Mesenchymal stem cell (in vitro differentiated cells and primary cell): ENCODE results near the gene XPR1.
A peak's percentile ranks its signal among the peaks of the same experiment; 100 is the strongest.

Source experiments
- DNase-seq: peaks from one replicate; pipeline ENCODE4 v3.0.0-alpha.2; 2013
- H2AFZ ChIP-seq: one replicate; pipeline ENCODE4 v1.6.1; 2013; ENCODE audit warnings: low read depth, mild to moderate bottlenecking, control low read depth, inconsistent platforms, low read length, moderate library complexity
- H2AK5ac ChIP-seq: 2 replicates; pipeline ENCODE4 v1.6.1; 2013; ENCODE audit warnings: low read length, moderate library complexity, mild to moderate bottlenecking, inconsistent platforms; ENCODE audit not compliant: severe bottlenecking
- H2BK120ac ChIP-seq: one replicate; pipeline ENCODE4 v1.6.1; 2013; ENCODE audit warnings: low read depth, mild to moderate bottlenecking, inconsistent platforms, low read length, moderate library complexity
- H2BK12ac ChIP-seq, 2 experiments: one replicate each; pipeline ENCODE4 v1.6.1; 2013; ENCODE audit warnings: inconsistent platforms in 2 of 2, low read length in 2 of 2, mild to moderate bottlenecking in 2 of 2, moderate library complexity in 2 of 2, control low read depth in 1 of 2
- H2BK15ac ChIP-seq: one replicate; pipeline ENCODE4 v1.6.1; 2013; ENCODE audit warnings: mild to moderate bottlenecking, low read depth, inconsistent platforms; ENCODE audit not compliant: poor library complexity, severe bottlenecking
- H2BK5ac ChIP-seq: 2 replicates; pipeline ENCODE4 v1.6.1; 2013; ENCODE audit warnings: low read depth, mild to moderate bottlenecking, low read length, control low read depth, inconsistent platforms; ENCODE audit not compliant: poor library complexity, severe bottlenecking
- H3K14ac ChIP-seq, 2 experiments: one replicate each; pipeline ENCODE4 v1.6.1; 2013; ENCODE audit warnings: inconsistent platforms in 2 of 2, low read length in 2 of 2, control low read depth in 1 of 2, mild to moderate bottlenecking in 1 of 2, moderate library complexity in 1 of 2
- H3K18ac ChIP-seq, 2 experiments: one replicate each; pipeline ENCODE4 v1.6.1; 2013; ENCODE audit warnings: inconsistent platforms in 2 of 2, low read length in 2 of 2, control low read depth in 1 of 2, low read depth in 1 of 2, mild to moderate bottlenecking in 1 of 2
- H3K23ac ChIP-seq, 2 experiments: one replicate each; pipeline ENCODE4 v1.6.1; 2013; ENCODE audit warnings: inconsistent platforms in 2 of 2, low read length in 2 of 2, mild to moderate bottlenecking in 2 of 2, moderate library complexity in 2 of 2, control low read depth in 1 of 2
- H3K27ac ChIP-seq: 2 replicates; pipeline ENCODE4 v1.5.1; 2013; ENCODE audit warnings: mild to moderate bottlenecking, moderate library complexity, low read length, control low read depth, inconsistent platforms; ENCODE audit not compliant: poor library complexity, severe bottlenecking
- H3K27me3 ChIP-seq, 2 experiments: 2 replicates each; pipeline versions ENCODE4 v1.6.1 to v1.7.0; 2013; ENCODE audit warnings: low read length in 2 of 2, mild to moderate bottlenecking in 2 of 2, moderate library complexity in 2 of 2, control low read depth in 1 of 2, inconsistent platforms in 1 of 2; ENCODE audit not compliant: control insufficient read depth in 1 of 2, insufficient read depth in 1 of 2
- H3K36me3 ChIP-seq, 2 experiments: 2 replicates each; pipeline versions ENCODE4 v1.6.1 to v1.7.0; 2013; ENCODE audit warnings: low read length in 2 of 2, control low read depth in 1 of 2, inconsistent platforms in 1 of 2, low read depth in 1 of 2, mild to moderate bottlenecking in 1 of 2; ENCODE audit not compliant: insufficient read depth in 2 of 2, control insufficient read depth in 1 of 2
- H3K4ac ChIP-seq, 2 experiments: one replicate each; pipeline ENCODE4 v1.6.1; 2013; ENCODE audit warnings: inconsistent platforms in 2 of 2, low read length in 2 of 2, mild to moderate bottlenecking in 2 of 2, moderate library complexity in 2 of 2, control low read depth in 1 of 2, low read depth in 1 of 2
- H3K4me1 ChIP-seq: 2 replicates; pipeline ENCODE4 v1.6.1; 2013; ENCODE audit warnings: low read depth, low read length, control low read depth; ENCODE audit not compliant: control insufficient read depth, insufficient read depth
- H3K4me2 ChIP-seq: 2 replicates; pipeline ENCODE4 v1.6.1; 2013; ENCODE audit warnings: low read length, mild to moderate bottlenecking, inconsistent platforms; ENCODE audit not compliant: poor library complexity, severe bottlenecking
- H3K4me3 ChIP-seq, 2 experiments: 2 replicates each; pipeline versions ENCODE4 v1.5.1 to v1.7.0; 2013; ENCODE audit warnings: low read length in 2 of 2, mild to moderate bottlenecking in 2 of 2, control low read depth in 1 of 2, low read depth in 1 of 2; ENCODE audit not compliant: insufficient read depth in 1 of 2
- H3K79me1 ChIP-seq: replicated peaks from 2 replicates; pipeline ENCODE4 v1.6.1; 2013; ENCODE audit warnings: mild to moderate bottlenecking, control low read depth, low read length, inconsistent platforms; ENCODE audit not compliant: poor library complexity, severe bottlenecking
- H3K9ac ChIP-seq: 2 replicates; pipeline ENCODE4 v1.7.0; 2013; ENCODE audit warnings: mild to moderate bottlenecking, low read length, moderate library complexity
- H3K9me3 ChIP-seq: 2 replicates; pipeline ENCODE4 v1.7.0; 2013; ENCODE audit warnings: mild to moderate bottlenecking, low read length; ENCODE audit not compliant: control insufficient read depth
- H4K8ac ChIP-seq: one replicate; pipeline ENCODE4 v1.6.1; 2013; ENCODE audit warnings: inconsistent platforms, mild to moderate bottlenecking, low read length, moderate library complexity
- H4K91ac ChIP-seq: one replicate; pipeline ENCODE4 v1.6.1; 2013; ENCODE audit warnings: mild to moderate bottlenecking, low read length, inconsistent platforms
- WGBS: methylation state at CpG from one replicate; pipeline ENCODE4 v1.1.7; 2013; ENCODE audit warnings: mixed read lengths; 5-methylcytosine and 5-hydroxymethylcytosine counted together

The XPR1 gene

DNA sequence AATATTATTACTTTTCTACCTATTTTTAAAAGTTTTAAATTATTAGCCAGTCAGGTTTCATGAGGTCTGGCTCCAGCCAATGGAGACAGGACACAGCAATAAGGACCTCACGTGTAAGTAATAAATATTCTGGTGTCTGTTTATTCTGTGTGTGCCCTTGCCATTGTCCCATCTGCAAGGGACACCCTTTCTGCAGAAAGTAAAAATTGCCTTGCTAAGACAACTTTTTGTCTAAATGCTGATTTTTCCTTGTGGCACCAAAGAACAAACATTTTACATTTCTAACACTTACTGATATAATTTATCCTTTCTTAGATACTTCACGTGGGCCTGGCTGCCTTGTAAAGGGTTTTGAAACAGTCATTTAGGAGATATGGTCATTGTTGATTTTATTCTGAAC, 43.7 kb upstream of the XPR1 start:
- no peak overlapping the region for H4K91ac ChIP-seq
- H3K4me2 ChIP-seq: no peak overlapping the region
- H3K4me1 ChIP-seq: peaks cover 7% of the 10 kb centered on the region
- H2BK15ac ChIP-seq: no peak overlapping the region
- no peak overlapping the region for H3K18ac ChIP-seq
- H3K36me3 ChIP-seq: no peaks in the 10 kb centered on the region
- H2AK5ac ChIP-seq: no peak overlapping the region
- no peak overlapping the region for H2BK5ac ChIP-seq
- no peak overlapping the region for H3K27ac ChIP-seq
- no peak overlapping the region for H3K9ac ChIP-seq
- DNase-seq: no peak
- H2BK12ac ChIP-seq: no peak overlapping the region
- H3K27me3 ChIP-seq: no peaks in the 10 kb centered on the region
- H3K23ac ChIP-seq: no peak overlapping the region
- peaks cover 9% of the 10 kb centered on the region for H3K9me3 ChIP-seq
- no peak overlapping the region for H3K4ac ChIP-seq
- H3K14ac ChIP-seq: no peak overlapping the region
- H2AFZ ChIP-seq: no peak overlapping the region
- no peak overlapping the region for H2BK120ac ChIP-seq
- H3K4me3 ChIP-seq: no peak overlapping the region
- no peak overlapping the region for H4K8ac ChIP-seq
- no peaks in the 10 kb centered on the region for H3K79me1 ChIP-seq
- 88% methylated on average over 1 of the region's 2 CpGs for WGBS

DNA sequence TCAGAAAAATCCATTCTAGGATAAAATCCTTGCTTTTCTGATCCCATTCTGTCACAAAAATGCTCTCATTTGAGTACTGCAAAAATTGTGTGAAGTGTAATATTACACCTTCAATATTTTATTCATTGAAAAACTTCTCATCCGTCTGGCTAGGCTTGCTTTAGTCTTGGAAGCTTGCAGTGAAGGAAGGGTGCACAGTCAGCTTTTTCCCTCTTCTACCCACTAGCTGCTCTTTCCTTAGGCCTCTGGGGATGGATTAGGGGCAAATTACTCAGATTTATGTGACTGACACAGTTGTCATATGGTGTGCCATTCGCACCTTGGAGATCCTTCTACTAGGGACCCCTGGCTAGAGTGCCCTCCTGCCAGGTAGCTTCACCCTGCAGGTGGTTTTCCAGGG, 40.9 kb upstream of the XPR1 start:
- Histone ChIP-seq H2AFZ (no peak overlapping the region), H3K14ac (no peak overlapping the region), H2BK12ac (no peak overlapping the region), H4K8ac (no peak overlapping the region), H2BK5ac (no peak overlapping the region), H3K36me3 (no peaks in the 10 kb centered on the region), H2BK120ac (no peak overlapping the region), H3K9me3 (peaks cover 9% of the 10 kb centered on the region), H2AK5ac (peak overlapping the region; percentile 25), H4K91ac (no peak overlapping the region), H3K27me3 (no peaks in the 10 kb centered on the region), H3K18ac (no peak overlapping the region), H3K27ac (no peak overlapping the region), H3K4ac (no peak overlapping the region), H3K4me1 (peaks cover 3% of the 10 kb centered on the region), H3K79me1 (no peaks in the 10 kb centered on the region), H2BK15ac (no peak overlapping the region), H3K4me2 (no peak overlapping the region), H3K23ac (no peak overlapping the region), H3K4me3 (no peak overlapping the region), H3K9ac (no peak overlapping the region)
- 84% methylated on average over 1 of the region's 2 CpGs for WGBS
- no peak for DNase-seq

- no peak overlapping the region for H3K18ac ChIP-seq
- H3K36me3 ChIP-seq: no peaks in the 10 kb centered on the region
- no peak overlapping the region for H2BK5ac ChIP-seq
- 71% methylated on average over 3 of the region's 3 CpGs for WGBS
- no peak overlapping the region for H2AFZ ChIP-seq
- no peak overlapping the region for H4K91ac ChIP-seq
- no peak overlapping the region for H3K23ac ChIP-seq
- H2AK5ac ChIP-seq: no peak overlapping the region
- H2BK15ac ChIP-seq: no peak overlapping the region
- H3K4me2 ChIP-seq: no peak overlapping the region
- DNase-seq: no peak
- no peaks in the 10 kb centered on the region for H3K79me1 ChIP-seq
- no peak overlapping the region for H3K4me3 ChIP-seq
- H3K9me3 ChIP-seq: peaks cover 4% of the 10 kb centered on the region
- H4K8ac ChIP-seq: no peak overlapping the region
- no peak overlapping the region for H3K14ac ChIP-seq
- no peak overlapping the region for H2BK12ac ChIP-seq
- H2BK120ac ChIP-seq: no peak overlapping the region
- no peaks in the 10 kb centered on the region for H3K27me3 ChIP-seq
- H3K4me1 ChIP-seq: no peaks in the 10 kb centered on the region
- H3K4ac ChIP-seq: no peak overlapping the region
- no peak overlapping the region for H3K27ac ChIP-seq
- H3K9ac ChIP-seq: no peak overlapping the region
These were observed 38.4 kb upstream of the XPR1 start for GRCh38 chr1:180593382-180593781.

DNA sequence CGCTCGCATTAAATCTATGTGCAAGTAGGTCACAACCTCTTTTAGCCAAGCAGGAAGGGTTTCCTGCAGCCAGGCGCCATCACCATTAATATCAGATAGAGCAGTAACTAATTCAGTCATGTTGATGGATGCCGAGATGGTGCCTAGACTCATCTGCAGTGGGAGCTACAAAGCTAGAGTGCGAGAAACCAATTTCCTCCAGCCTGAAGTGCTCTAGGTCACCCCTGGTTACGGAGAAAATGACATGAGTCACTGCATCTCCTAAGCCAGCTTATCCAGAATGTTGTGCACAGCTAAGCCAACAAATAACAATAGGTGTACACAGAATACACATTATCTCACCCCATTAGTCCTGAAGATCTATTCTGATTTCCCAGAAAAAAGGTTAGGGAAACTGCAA, 37.1 kb upstream of the XPR1 start:
- H3K36me3 ChIP-seq: no peaks in the 10 kb centered on the region
- DNase-seq: no peak

More for the DNA sequence above, 37.1 kb upstream of the XPR1 start:
- H2AK5ac ChIP-seq: no peak overlapping the region
- no peak overlapping the region for H3K4me2 ChIP-seq
- H3K23ac ChIP-seq: no peak overlapping the region
- no peak overlapping the region for H4K91ac ChIP-seq
- H3K14ac ChIP-seq: no peak overlapping the region
- no peak overlapping the region for H3K18ac ChIP-seq
- H3K4ac ChIP-seq: no peak overlapping the region
- H3K27me3 ChIP-seq: no peaks in the 10 kb centered on the region
- no peak overlapping the region for H3K27ac ChIP-seq
- WGBS: 81% methylated on average over 6 of the region's 6 CpGs
- H3K4me3 ChIP-seq: no peak overlapping the region
- no peaks in the 10 kb centered on the region for H3K79me1 ChIP-seq
- H2BK5ac ChIP-seq: no peak overlapping the region
- H3K9ac ChIP-seq: no peak overlapping the region
- H4K8ac ChIP-seq: no peak overlapping the region
- H2BK120ac ChIP-seq: no peak overlapping the region
- no peaks in the 10 kb centered on the region for H3K4me1 ChIP-seq
- H2BK15ac ChIP-seq: no peak overlapping the region
- no peak overlapping the region for H2BK12ac ChIP-seq
- no peaks in the 10 kb centered on the region for H3K9me3 ChIP-seq
- H2AFZ ChIP-seq: no peak overlapping the region
